Left colon (tissue), 2 donors: ENCODE data around the gene OR13C5. TPM values are rescaled to one million over a fixed set of nuclear protein-coding genes. Genes with fewer than 3 reads are reported as not detected.
"Not testable (repeated sequence)": the region's sequence is repeated elsewhere in the genome, so short reads cannot be mapped to it uniquely, and the experiment has no call there.

Source experiments
- ATAC-seq: fragments of 200-7000 bp; cut with Tn5 transposase; one replicate; pipeline ENCODE4 v1.9.1; 2020; ENCODE audit warnings: mild to moderate bottlenecking, moderate library complexity
- DNase-seq, 2 donors: peaks; one replicate each; pipeline ENCODE4 v3.0.0-alpha.2; 2020
- intact Hi-C, 2 donors: fragments of 100-400 bp; cut with DNase I in 1 of 2; cut with micrococcal nuclease in 1 of 2; formaldehyde crosslinking; loops; one replicate each; pipeline versions ENCODE4 v1.11.2 to v1.14.0; 2022; cut with DNase I, micrococcal nuclease
- long read RNA-seq: library from polyadenylated mRNA; unstranded; transcript quantifications from one replicate; pipeline ENCODE4 v2.0.0, GENCODE V29; 2021
- total RNA-seq, 2 donors: library from RNA; stranded (reverse); fragmentation: NEBNext Ultra II Directional; extraction: Animal tissue kit (Norgen Biotek cat#: 25700); gene quantifications; one replicate each; pipeline ENCODE4 v1.2.1, GENCODE V29; 2021
- donor health status: DM: no; HTN: no; CAD: no.
- donor health status: DM: yes; HTN: yes; CAD: no.

The OR13C5 gene
- not detected for total RNA-seq
- long read RNA-seq = 0 reads

DNA sequence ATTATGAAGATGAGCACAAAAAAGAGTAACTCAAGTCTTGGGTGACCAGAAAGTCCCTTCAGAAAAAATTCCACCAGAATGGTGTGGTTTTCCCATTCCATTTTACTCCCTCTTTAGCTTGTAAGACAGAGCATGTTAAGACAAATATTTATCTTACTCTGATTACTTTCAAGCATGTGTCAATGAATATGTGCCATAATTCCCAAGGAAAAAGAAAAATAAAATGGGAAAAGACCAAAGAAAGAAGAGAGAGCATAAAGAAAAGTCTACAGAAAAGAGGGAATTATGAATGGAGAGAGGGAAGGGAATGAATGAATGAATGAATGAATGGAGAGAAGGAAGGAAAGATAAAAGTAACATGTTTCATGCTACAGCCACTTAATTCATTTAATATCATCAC lies at the start of gene OR13C5:
TSS of gene OR13C5 (minus strand) at position 101 of the 400 bp plus-strand sequence. CDS start at position 101, 0 bp downstream.
- ATAC-seq, DNase-seq, intact Hi-C loops: not testable (repeated sequence)

- ATAC-seq (no peak), DNase-seq (no peak)
- intact Hi-C loops = no loop called here
Observed at GRCh38 chr9:104635456-104635855, 36.2 kb upstream of the OR13C5 start.

DNA sequence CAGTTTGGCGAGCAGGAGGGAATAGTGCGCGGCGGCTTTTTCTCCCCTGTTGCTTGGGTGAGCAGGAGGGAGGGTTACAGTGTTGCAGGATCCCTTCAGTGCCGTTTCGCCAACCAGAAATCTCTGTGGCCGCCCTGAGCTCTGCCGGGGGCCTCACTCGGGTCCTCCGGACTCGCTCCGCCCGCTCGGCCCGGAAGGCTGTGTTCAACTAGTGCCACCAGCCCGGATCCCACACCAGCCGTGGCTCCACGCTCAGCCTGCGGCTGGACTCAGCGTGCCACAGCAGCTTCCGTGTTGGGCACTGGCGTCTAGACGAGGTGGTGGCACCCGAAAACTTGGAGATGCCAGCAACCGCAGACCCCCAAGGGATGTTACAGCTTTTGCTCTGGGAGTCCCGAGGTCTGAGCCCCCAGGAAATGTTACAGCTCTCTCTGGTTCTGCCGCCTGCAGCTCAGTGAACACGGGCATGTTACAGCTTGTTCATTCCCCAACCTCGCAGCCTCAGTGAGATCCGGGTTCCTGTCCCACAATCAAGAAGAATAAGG lies 34.8 kb upstream of the OR13C5 start:
- ATAC-seq = no peak
- intact Hi-C loops = no loop called here

GRCh38 chr9:104625964-104626363 lies 26.8 kb upstream of the OR13C5 start:
- DNase-seq, intact Hi-C loops, ATAC-seq: not testable (repeated sequence)

More for the DNA sequence above, 34.8 kb upstream of the OR13C5 start:
- no peak for DNase-seq

GRCh38 chr9:104618104-104618503 lies 18.9 kb upstream of the OR13C5 start, which contains the start of gene OR13C9:
Gene OR13C9 (minus strand): TSS chr9:104618204. CDS start chr9:104618204, 0 bp downstream.
- ATAC-seq = no peak
- no peak for DNase-seq
- intact Hi-C loops = no loop called here

DNA sequence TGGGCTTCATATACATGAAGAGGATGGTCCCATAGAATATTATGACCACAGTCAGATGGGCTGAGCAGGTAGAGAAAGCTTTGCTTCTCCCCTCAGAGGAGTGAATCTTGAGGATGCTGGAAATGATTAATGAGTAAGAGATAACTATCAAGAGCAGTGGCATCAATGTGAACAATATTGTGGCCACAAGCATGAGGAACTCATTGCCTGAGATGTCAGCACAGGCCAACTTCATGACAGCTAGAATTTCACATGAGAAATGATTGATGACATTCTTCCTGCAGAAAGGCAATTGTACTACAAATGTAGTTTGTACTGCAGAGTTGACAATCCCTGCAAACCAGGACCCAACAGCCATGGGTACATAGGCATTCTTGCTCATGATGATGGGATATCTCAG lies 18.2 kb upstream of the OR13C5 start:
- intact Hi-C loops = no loop called here
- ATAC-seq = no peak
- no peak for DNase-seq

DNA sequence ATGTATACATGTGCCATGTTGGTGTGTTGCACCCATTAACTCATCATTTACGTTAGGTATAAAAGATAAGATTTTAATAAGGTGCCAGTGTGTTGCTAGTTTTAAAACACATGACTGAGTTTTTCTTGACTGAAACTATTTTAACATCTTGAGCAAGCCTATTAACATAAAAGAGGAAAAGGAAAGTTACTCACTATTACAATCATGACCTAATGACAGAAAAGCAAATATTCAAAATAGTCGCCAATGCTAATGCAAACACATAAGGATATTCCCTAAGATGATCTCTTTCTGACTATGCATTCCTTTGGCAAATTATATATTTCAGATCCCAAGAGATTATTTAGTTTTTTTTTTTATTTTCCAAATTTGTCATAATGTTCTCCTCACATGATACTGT lies 12.0 kb upstream of the OR13C5 start:
- ATAC-seq (no peak), DNase-seq (no peak)
- intact Hi-C loops = no loop called here

- no peak for ATAC-seq
- intact Hi-C loops = no loop called here
Observed at GRCh38 chr9:104608336-104608735, 9.1 kb upstream of the OR13C5 start.

GRCh38 chr9:104606152-104606551 lies 6.9 kb upstream of the OR13C5 start:
- DNase-seq = no peak
- ATAC-seq = no peak
- intact Hi-C loops = no loop called here

More at GRCh38 chr9:104608336-104608735, 9.1 kb upstream of the OR13C5 start:
- no peak for DNase-seq

DNA sequence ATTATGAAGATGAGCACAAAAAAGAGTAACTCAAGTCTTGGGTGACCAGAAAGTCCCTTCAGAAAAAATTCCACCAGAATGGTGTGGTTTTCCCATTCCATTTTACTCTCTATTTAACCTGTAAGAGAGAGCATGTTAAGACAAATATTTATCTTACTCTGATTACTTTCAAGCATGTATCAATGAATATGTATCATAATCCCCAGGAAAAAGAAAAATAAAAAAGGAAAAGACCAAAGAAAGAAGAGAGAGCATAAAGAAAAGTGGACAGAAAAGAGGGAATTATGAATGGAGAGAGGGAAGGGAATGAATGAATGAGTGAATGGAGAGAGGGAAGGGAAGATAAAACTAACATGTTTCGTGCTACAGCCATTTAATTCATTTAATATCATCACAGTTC lies 6.3 kb upstream of the OR13C5 start, which contains the start of gene OR13C2:
TSS of gene OR13C2 (minus strand) at position 101 of the 400 bp plus-strand sequence. CDS start at position 101, 0 bp downstream.
- DNase-seq, ATAC-seq, intact Hi-C loops: not testable (repeated sequence)

DNA sequence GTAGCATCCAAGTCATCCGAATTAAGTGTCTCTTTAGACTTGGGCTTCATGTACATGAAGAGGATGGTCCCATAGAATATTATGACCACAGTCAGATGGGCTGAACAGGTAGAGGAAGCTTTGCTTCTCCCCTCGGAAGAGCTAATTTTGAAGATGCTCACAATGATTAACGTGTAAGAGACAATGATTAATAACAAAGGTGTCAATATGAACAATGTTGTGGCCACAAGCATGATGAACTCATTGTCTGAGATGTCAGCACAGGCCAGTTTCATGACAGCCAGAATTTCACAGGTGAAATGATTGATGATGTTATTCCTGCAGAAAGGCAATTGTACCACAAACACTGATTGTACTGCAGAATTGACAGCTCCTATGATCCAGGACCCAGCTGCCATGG lies 5.6 kb upstream of the OR13C5 start:
- ATAC-seq (no peak), DNase-seq (no peak)
- intact Hi-C loops = no loop called here

GRCh38 chr9:104598749-104599148 lies 464 bp downstream of the OR13C5 start:
- intact Hi-C loops, ATAC-seq, DNase-seq: not testable (repeated sequence)

- DNase-seq (no peak), ATAC-seq (no peak)
- intact Hi-C loops = no loop called here
Observed at GRCh38 chr9:104589626-104590025, 9.6 kb downstream of the OR13C5 start.

DNA sequence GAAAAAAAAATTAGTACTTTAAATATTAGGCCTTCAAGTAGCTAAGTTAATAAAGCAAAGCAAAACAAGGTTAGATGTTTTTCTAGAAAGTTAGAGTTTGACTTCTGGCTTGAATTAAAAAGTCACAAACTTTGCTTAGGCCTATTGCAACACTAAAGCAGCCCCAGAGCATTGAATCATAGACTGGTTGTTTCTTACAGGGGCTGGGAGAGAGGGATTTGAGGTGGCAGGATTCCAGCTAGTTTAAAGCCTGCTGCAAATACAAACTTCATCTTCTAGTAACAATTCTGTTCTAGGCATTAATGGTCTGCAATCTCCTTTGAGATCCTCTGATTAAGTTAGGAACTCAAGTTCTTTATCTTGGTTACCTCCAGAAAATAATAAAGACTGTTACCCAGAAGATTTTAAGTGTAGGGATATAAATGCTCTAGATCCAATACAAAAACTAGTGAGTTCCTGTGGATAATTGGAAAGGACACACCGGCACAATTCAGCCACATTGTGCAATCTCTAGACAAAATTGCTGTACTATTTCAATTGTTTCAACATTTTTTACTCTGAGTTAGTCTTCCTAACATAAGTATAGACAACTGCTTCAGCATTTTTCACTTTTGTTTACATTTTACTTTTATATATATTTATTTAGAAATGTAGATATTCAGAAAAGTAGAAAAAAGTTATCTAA lies 12.6 kb downstream of the OR13C5 start:
- intact Hi-C loops = no loop called here
- no peak for ATAC-seq

GRCh38 chr9:104580562-104580961 lies 18.7 kb downstream of the OR13C5 start:
- intact Hi-C loops = no loop called here
- DNase-seq (no peak), ATAC-seq (no peak)

More for the DNA sequence above, 12.6 kb downstream of the OR13C5 start:
- DNase-seq = no peak

- ATAC-seq (no peak), DNase-seq (no peak)
- intact Hi-C loops = no loop called here
Observed at GRCh38 chr9:104577263-104577662, 21.9 kb downstream of the OR13C5 start.

- DNase-seq (no peak), ATAC-seq (no peak)
- intact Hi-C loops = no loop called here
Observed at GRCh38 chr9:104575456-104575855, 23.8 kb downstream of the OR13C5 start.

GRCh38 chr9:104572612-104573011 lies 26.6 kb downstream of the OR13C5 start:
- ATAC-seq (no peak), DNase-seq (no peak)
- intact Hi-C loops = no loop called here

GRCh38 chr9:104568868-104569267 lies 30.3 kb downstream of the OR13C5 start, which contains the start of gene OR13C8:
Gene OR13C8 (plus strand): TSS chr9:104569168. CDS start chr9:104569168, 0 bp downstream.
- DNase-seq (no peak), ATAC-seq (peak; percentile 22)
- intact Hi-C loops = no loop called here

DNA sequence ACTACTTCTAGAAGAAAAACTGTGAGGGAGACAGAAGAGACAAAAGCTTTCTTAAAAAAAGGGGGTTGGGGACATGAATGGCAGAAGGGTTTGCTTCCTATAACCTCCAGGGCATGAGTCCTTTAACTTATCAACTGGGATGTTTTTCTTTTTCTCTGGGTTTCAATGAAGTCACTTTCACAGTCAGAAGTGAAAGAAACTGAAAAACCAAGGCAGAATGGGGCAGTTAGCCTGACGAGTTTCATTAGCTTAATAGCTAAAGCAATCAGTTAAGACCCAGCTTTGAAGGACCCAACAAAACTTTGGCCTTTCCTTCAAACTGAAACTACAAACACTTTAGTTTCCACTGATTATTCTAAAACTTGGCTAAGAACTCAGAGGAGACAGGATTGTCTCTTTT lies 34.9 kb downstream of the OR13C5 start:
- no peak for ATAC-seq
- no peak for DNase-seq
- intact Hi-C loops = no loop called here
